ENCODE results near the gene WWOX.

Gene WWOX

DNA sequence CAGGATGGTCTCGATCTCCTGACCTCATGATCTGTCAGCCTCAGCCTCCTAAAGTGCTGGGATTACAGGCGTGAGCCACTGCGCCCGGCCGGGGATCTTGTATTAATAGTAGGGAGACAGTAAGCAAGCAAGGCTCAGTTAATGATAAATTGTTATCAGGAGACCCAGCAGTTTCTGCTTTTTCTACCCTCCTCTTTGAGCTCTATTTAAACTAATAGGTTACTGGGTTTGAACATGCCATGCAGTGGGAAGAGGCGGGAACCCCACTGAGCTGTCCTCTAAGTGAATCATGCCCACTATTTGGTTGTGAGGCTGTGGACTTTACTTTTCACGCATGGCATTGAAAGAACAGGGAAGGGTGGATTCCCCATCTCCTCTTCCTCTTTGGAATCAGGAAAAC is 223.9 kb downstream of the WWOX start:
- no peak for TF ChIP-seq ZNF274 (IDR thresholded peaks at IDR 0.05; ENCODE audit: low read depth, low read length)
- H3K4me3 ChIP-seq (ENCODE audit: low read length) = no peak overlapping the region

DNA sequence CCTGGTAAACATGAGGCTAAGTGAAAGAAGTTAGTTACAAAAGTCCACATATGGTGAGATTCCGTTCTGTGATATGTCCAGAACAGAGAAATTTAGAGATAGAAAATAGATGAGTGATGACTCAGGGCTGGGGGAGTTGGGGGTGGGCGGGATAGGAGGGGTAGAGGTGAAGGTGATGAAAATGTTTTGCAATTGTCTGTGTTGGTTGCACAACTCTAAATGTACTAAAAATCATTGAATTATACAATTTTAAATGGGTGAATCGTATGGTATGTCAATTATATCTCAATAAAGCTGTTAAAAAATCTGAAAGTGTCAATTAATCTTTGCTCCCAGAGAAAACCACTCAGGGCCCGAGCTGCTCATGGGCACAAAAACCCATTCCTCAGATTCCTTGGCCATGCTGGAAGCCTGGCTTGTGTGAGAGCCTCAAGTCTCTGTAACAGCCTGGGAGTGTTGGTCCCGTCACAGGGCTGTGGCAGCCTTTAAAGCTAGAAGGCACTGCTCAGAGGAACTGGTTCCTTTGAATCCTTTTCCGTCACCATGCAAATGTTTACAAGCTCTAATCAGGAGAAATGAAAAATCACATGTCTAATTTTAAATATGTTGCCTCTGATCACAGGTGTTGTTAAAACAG is 225.3 kb downstream of the WWOX start:
- no peak overlapping the region for H3K4me3 ChIP-seq (ENCODE audit: low read length)
- TF ChIP-seq ZNF274 (IDR thresholded peaks at IDR 0.05; ENCODE audit: low read depth, low read length) = no peak

DNA sequence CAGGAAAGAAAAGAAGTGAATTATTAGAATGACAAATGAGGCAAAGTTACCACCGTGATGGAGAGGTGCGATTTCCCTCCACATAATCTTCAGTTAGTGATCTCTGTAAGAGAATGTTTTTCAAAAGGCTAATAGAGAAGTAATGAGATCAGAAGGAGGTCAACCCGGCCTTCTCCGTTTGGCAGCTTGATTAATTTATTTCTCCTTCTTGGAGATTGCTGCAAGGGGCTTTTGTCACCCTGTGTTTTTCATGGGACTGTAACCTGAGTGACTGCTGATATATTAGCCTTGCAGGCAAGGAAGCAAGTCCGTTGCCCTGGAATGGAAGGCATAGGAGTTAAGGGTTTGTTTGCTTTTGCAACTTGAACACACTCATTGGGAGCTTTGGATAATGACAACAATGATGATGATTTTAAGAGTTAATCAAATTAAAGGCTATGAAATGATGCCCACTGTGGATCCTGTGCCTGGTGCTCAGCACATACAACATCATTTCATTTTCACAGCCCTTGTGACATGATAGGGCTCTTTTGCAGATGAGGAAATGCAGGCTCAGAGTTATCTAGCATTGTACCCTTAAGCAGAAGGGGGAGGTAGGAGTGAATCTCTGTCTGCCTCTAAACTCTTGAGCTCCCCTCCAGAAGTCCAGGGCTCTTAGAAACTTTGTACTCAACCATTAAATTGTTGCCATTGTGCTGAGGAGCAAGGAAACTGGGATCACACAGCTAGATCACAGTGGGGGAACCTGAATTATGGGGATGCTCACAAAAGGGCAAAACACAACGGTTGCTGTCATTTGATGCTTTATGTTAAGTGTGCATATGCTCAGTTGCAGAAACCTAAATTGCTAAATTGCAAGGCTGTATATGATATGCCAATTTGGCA is 226.3 kb downstream of the WWOX start:
- no peak for TF ChIP-seq ZNF274 (IDR thresholded peaks at IDR 0.05; ENCODE audit: low read depth, low read length)
- no peak overlapping the region for H3K4me3 ChIP-seq (ENCODE audit: low read length)

DNA sequence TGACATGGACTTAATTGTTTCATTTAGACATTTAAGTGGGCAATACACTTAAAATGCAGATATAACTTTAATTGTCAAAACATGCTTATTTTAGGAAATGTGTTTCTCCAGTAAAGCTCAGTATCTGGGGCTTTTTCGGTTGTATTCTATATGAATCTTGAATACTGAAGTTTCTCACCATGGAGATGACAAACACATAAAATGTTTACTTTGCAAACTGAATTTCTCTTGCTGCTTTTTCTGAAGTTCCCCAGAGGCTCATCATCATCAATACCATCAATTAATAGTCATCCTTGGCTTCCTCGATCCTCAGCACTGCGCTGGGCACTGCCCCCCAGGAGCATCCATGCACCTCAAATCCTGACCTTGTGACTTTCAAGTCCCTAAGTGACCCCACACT is 227.3 kb downstream of the WWOX start:
- no peak overlapping the region for H3K4me3 ChIP-seq (ENCODE audit: low read length)
- no peak for TF ChIP-seq ZNF274 (IDR thresholded peaks at IDR 0.05; ENCODE audit: low read depth, low read length)

DNA sequence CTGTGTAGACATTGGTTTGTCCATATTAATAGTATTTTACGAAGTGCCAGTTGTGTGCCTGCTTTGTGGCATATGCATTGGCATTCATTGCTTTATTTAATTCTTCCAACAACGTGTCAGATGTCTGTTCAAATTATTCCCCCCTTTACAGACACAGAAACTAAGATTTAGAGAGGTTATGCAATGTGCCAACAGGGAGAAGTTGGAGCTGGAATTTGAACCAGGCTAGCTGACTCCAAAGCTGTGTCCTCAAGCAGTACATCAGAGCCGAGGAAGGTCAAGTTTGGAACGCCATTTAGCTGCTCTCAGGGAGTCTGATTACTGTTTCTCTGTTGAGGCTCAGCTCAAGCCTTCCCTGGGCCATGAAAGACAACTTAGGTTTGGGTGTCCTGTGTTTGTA is 232.3 kb downstream of the WWOX start:
- TF ChIP-seq ZNF274 (IDR thresholded peaks at IDR 0.05; ENCODE audit: low read depth, low read length) = no peak
- H3K4me3 ChIP-seq (ENCODE audit: low read length) = no peak overlapping the region

DNA sequence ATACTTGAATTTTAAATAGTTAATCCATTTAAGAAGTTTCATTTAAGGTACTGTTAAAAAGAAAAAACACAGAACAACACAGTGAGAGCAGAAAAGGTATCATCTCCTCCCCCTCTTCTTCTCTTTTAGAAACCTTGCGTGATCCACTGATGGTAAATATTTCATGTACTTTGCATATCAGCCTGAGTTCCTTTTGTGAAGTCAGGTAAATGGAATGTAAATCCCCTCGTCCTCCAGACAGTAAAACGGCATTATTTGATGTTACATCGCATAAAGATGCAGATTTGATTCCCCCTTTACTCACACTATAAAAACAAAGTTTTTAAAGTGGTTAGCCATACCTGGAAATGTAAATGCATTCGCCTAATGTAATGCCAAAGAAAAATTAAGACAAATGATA is 234.4 kb downstream of the WWOX start:
- H3K4me3 ChIP-seq (ENCODE audit: low read length) = no peak overlapping the region
- TF ChIP-seq ZNF274 (IDR thresholded peaks at IDR 0.05; ENCODE audit: low read depth, low read length) = no peak

DNA sequence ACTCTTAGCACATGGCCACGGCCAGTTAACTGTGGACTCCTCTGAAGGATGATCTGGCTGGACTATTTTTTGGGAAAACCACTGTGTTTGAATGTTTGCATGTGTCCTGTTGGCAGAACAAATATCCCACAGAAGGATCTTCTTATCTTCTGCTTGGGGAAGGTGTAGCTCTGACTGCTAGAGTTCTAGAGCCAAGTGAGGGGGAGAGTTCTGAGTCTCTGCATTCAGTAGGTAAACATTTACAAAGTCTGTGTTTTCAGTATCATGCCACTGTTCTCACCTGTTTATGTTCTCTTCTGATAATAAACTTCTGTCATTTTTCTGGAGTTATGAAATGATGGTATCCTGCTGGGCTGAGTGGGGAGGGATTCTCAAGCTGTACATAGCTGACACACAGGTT is 241.1 kb downstream of the WWOX start:
- TF ChIP-seq ZNF274 (IDR thresholded peaks at IDR 0.05; ENCODE audit: low read depth, low read length) = no peak
- H3K4me3 ChIP-seq (ENCODE audit: low read length) = no peak overlapping the region

DNA sequence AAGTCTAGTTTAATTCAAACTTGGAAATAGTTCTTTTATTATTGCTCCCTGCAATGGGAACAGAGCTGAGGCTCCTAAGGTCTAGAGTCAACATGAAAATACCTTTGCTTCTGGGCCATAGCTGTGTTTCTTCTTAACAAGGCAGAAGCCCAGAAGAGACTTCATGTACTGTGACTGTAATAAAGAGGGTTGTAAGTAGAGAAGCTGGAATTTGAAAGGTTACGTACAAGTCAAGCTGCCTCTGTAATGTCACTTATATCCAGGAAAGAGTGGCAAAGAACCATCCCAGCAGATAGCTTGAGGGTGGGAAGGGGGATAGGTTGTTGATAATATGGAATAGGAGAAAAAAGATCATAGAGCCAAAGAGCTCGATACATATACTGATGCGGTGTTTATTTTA is 248.6 kb downstream of the WWOX start:
- TF ChIP-seq ZNF274 (IDR thresholded peaks at IDR 0.05; ENCODE audit: low read depth, low read length) = no peak

DNA sequence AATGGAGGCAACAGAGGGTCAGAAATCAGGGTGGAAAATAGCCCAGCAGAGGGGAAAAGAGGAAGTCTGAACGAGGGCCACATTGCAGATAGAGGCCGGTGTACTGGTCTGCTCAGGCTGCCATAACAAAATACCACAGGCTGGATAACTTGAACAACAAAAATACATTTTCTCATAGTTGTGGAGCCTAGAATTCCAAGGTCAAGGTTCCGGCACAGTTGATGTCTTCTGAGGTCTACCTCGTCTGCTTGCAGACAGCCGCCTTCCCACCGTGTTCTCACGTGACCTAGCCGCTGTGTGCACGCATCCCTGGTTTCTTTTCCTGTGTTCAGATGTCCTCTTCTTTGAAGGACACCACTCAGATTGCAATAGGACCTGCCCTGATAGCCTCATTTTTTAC is 249.4 kb downstream of the WWOX start:
- no peak overlapping the region for H3K4me3 ChIP-seq (ENCODE audit: low read length)
- TF ChIP-seq ZNF274 (IDR thresholded peaks at IDR 0.05; ENCODE audit: low read depth, low read length) = no peak

More for the DNA sequence above, 248.6 kb downstream of the WWOX start:
- H3K4me3 ChIP-seq (ENCODE audit: low read length) = no peak overlapping the region

DNA sequence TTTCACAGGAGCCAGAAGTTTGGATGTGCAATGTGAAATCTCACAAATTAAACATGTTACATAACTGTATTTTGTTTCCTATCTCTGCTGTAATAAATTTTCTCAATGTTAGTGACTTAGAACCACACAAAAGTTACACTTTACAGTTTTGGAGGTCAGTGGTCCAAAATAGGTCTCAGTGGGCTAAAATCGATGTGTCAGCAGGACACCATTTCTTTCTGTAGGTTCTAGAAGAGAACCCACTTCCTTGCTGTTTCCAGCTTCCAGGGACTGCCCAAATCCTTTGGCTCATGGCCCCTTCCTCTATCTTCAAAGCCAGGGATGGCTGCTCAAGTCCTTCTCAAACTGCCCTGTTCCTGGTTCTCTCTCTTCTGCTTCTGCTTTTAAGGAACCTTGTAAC is 252.7 kb downstream of the WWOX start:
- no peak for TF ChIP-seq ZNF274 (IDR thresholded peaks at IDR 0.05; ENCODE audit: low read depth, low read length)
- H3K4me3 ChIP-seq (ENCODE audit: low read length) = no peak overlapping the region

DNA sequence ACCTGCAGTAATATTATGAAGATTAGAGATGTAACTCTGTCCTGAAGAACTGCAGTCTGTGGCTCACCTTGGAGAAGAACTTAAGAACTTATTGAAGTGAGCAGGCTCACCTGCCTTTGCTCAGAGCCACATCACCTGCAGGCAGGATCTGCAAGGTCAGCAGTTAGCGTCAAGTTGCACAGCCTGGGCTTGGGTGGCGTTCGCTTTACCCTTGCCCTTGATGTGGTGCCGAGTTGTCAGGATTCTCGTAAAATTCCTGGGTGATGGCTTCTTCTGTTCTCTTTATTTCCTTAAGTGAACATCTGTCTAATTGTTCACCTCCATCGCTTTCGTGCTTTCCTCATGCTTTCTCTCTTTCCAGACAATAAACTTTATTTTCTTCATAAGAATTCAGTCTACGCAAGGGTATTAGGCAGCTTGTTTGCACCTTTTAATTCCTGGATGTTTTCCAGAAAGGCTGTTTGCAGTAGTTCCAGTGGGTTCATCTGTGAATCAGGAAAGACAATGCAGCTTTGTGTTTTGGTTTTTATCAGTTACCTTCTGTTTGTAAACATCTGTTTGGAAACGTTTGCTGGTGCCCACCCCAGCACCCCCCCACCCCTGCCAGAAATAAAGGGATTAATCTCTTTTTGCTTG is 254.3 kb downstream of the WWOX start:
- H3K4me3 ChIP-seq (ENCODE audit: low read length) = no peak overlapping the region
- TF ChIP-seq ZNF274 (IDR thresholded peaks at IDR 0.05; ENCODE audit: low read depth, low read length) = no peak

DNA sequence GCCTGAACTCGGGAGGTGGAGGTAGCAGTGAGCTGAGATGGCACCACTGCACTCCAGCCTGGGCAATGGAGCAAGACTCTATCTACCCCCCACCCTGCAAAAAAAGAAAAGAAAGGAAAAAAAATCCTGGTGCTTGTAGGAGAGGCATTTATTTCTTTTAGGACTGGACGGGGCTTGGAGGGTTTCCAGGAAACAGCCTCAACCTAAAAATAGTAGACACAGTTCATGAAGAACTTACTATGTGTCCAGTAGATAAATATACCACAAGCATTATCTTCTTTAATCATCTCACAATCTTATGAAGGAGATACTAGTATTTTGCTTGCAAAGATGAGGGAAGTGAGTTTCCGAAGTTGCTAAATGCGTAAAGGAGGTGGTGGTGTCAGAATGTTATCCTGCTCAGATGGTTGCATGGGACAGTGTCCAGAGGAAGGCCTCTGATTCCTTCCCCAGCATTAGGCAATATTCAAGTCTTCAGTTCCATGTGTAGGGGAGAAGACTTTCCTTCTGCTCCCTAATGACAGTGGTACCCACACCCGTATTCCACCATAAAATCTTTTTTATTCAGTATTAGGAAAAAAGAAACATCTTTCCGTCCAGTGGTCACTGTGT is 263.2 kb downstream of the WWOX start:
- no peak for TF ChIP-seq ZNF274 (IDR thresholded peaks at IDR 0.05; ENCODE audit: low read depth, low read length)
- H3K4me3 ChIP-seq (ENCODE audit: low read length) = no peak overlapping the region

DNA sequence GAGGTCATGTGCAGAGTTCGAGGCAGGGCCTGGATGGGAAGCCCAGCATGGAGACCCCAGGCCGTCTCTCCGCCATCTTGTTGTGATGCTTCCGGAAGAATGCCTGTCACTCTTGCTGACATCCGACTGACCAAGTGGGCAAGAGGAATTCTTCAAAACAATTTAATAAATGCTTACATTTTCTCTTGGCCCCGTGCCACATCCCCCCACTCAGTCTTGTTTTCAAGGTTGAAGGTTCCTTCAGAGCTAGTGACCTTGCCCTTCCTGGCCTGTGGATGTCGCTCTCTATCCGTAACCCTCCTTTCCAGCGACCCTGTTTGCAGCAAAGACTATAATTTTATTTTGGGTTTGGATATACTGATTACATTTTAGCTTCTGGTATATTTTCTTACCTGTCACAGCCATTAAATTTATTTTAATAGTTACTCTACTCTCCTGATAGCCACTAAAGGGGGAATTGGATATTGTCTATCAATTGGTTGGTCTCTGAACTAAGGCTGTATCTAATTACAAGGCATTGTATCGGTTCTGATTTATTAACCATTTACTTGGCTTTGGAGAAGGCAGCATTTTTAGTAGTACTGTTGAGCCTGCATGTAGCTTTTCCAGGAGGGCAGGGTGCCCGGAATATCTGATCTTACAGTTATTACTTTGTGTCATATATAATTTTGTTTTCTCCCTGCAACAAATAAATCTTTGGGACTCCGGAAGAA is 264.5 kb downstream of the WWOX start:
- no peak overlapping the region for H3K4me3 ChIP-seq (ENCODE audit: low read length)
- no peak for TF ChIP-seq ZNF274 (IDR thresholded peaks at IDR 0.05; ENCODE audit: low read depth, low read length)

DNA sequence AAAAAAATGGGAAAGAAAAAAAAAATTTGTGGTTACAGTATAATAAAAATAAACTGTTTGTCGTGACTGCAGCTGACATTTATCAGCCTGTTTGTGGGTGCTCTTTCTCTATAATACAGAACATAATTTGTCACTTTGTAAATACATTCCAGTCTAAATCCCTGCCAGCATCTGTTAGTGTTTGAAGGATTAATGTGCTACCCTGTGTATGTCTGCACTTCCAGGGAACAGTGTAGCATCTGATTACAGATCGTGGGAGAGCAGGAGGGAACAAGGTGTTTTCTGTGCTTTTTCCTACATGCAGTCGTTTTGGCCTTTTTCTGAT is 265.1 kb downstream of the WWOX start:
- no peak for TF ChIP-seq ZNF274 (IDR thresholded peaks at IDR 0.05; ENCODE audit: low read depth, low read length)

More for the DNA sequence above, 265.1 kb downstream of the WWOX start:
- no peak overlapping the region for H3K4me3 ChIP-seq (ENCODE audit: low read length)

Measured in GM08714 (cell line).